ENCODE data around the gene SERTAD4.
"Not testable (repeated sequence)": the region's sequence is repeated elsewhere in the genome, so short reads cannot be mapped to it uniquely, and the experiment has no call there.

Gene SERTAD4

GRCh38 chr1:210260096-210260495 lies 27.5 kb downstream of the SERTAD4 start:
- DNase-seq (ENCODE audit: low read depth), result no peak

- DNase-seq (ENCODE audit: low read depth), result no peak
Observed at GRCh38 chr1:210262167-210262896, 29.7 kb downstream of the SERTAD4 start.

GRCh38 chr1:210262897-210263272 lies 30.3 kb downstream of the SERTAD4 start:
- no peak for DNase-seq (ENCODE audit: low read depth)

GRCh38 chr1:210263963-210264362 lies 31.4 kb downstream of the SERTAD4 start:
- no peak for DNase-seq (ENCODE audit: low read depth)

- no peak for DNase-seq (ENCODE audit: low read depth)
Observed at GRCh38 chr1:210264496-210265380, 32.1 kb downstream of the SERTAD4 start.

GRCh38 chr1:210265392-210265955 lies 32.9 kb downstream of the SERTAD4 start:
- not testable (repeated sequence) for DNase-seq (ENCODE audit: low read depth)

- no peak for DNase-seq (ENCODE audit: low read depth)
Observed at GRCh38 chr1:210269981-210270380, 37.4 kb downstream of the SERTAD4 start.

- DNase-seq (ENCODE audit: low read depth), result no peak
Observed at GRCh38 chr1:210272666-210273065, 40.1 kb downstream of the SERTAD4 start.

GRCh38 chr1:210280221-210280620 lies 47.6 kb downstream of the SERTAD4 start:
- DNase-seq (ENCODE audit: low read depth), result no peak

- no peak for DNase-seq (ENCODE audit: low read depth)
Observed at GRCh38 chr1:210288116-210288515, 55.5 kb downstream of the SERTAD4 start.

GRCh38 chr1:210289248-210289647 lies 56.7 kb downstream of the SERTAD4 start:
- DNase-seq (ENCODE audit: low read depth), result no peak

GRCh38 chr1:210291081-210291764 lies 58.6 kb downstream of the SERTAD4 start:
- DNase-seq (ENCODE audit: low read depth), result no peak

GRCh38 chr1:210291786-210292230 lies 59.2 kb downstream of the SERTAD4 start:
- DNase-seq (ENCODE audit: low read depth), result no peak

GRCh38 chr1:210292231-210292871 lies 59.8 kb downstream of the SERTAD4 start:
- DNase-seq (ENCODE audit: low read depth), result peak; percentile 13

GRCh38 chr1:210293171-210293607 lies 60.6 kb downstream of the SERTAD4 start:
- DNase-seq (ENCODE audit: low read depth), result no peak

GRCh38 chr1:210294999-210295745 lies 62.6 kb downstream of the SERTAD4 start:
- DNase-seq (ENCODE audit: low read depth), result no peak
